ENCODE measurements around the gene LZTR1.

The LZTR1 gene

DNA sequence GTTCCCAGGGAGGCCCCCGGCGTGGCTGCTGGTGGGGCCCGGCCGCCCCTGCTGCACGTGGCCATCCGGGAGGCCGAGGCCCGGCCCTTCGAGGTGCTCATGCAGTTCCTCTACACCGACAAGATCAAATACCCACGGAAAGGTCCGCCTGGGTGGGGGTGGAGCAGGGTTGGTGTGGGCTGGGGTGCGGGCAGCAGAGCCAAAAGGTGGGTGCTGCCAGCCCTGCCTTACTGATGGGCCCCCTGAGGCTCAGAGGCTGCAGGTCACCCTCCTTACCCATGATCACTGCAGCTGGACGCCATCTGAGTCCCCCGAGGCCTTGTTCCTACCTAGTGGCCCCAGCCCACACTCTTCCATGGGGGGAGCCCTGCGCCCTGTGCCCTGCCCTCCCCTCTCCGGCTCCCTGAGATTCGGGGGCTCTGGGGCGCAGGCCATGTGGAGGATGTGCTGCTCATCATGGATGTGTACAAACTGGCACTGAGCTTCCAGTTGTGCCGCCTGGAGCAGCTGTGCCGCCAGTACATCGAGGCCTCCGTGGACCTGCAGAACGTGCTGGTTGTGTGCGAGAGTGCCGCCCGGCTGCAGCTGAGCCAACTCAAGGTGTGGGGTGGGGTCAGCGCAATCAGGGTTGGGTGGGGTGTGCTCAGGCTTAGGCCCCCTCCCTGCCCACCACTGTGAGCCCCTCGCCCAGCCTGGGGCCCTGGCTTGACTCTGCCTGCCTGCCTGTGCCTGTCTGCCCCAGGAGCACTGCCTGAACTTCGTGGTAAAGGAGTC lies 12.2 kb downstream of the LZTR1 start:
- Histone ChIP-seq H3K36me3 (peaks cover 41 to 95% (median 86%) of the 10 kb centered on the region in 11 experiments), H3K27ac (no peak overlapping the region), H4K20me1 (peaks cover 0 to 98% (median 39%) of the 10 kb centered on the region in 11 experiments; a peak in 17 of 22 replicates), H3K4me2 (no peak overlapping the region), H3K9ac (no peak overlapping the region), H3K27me3 (no peaks in the 10 kb centered on the region), H3K9me3 (replicated peaks in 1 of 11) (no peaks in the 10 kb centered on the region), H3K4me3 (no peak overlapping the region), H3K4me1 (peaks cover 2 to 21% (median 11%) of the 10 kb centered on the region in 10 experiments; a peak in 19 of 20 replicates)
- TF ChIP-seq Cebpa-rat (IDR thresholded peaks at IDR 0.05): no peak

DNA sequence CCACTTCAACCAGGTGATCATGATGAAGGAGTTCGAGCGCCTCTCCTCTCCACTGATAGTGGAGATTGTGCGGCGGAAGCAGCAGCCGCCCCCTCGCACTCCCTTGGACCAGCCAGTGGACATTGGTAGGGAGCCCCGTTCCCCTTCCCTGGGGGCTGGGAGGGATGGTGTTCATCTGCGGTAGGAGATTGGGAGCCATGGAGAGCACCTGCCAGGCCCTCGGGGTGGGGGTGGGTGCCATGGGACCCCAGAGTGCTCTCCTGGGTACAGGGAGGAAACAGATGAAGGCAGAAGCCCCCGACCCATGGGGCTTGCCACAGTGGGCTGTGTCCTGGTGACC lies 12.8 kb downstream of the LZTR1 start:
- Histone ChIP-seq H3K4me3 (no peak overlapping the region), H3K36me3 (peaks cover 47 to 97% (median 91%) of the 10 kb centered on the region in 11 experiments), H3K27me3 (no peaks in the 10 kb centered on the region), H4K20me1 (peaks cover 0 to 98% (median 43%) of the 10 kb centered on the region in 11 experiments; a peak in 17 of 22 replicates), H3K4me2 (no peak overlapping the region), H3K9me3 (replicated peaks in 1 of 11) (no peaks in the 10 kb centered on the region), H3K27ac (no peak overlapping the region), H3K4me1 (peaks cover 5 to 20% (median 11%) of the 10 kb centered on the region in 10 experiments), H3K9ac (no peak overlapping the region)
- no peak for TF ChIP-seq Cebpa-rat (IDR thresholded peaks at IDR 0.05)

DNA sequence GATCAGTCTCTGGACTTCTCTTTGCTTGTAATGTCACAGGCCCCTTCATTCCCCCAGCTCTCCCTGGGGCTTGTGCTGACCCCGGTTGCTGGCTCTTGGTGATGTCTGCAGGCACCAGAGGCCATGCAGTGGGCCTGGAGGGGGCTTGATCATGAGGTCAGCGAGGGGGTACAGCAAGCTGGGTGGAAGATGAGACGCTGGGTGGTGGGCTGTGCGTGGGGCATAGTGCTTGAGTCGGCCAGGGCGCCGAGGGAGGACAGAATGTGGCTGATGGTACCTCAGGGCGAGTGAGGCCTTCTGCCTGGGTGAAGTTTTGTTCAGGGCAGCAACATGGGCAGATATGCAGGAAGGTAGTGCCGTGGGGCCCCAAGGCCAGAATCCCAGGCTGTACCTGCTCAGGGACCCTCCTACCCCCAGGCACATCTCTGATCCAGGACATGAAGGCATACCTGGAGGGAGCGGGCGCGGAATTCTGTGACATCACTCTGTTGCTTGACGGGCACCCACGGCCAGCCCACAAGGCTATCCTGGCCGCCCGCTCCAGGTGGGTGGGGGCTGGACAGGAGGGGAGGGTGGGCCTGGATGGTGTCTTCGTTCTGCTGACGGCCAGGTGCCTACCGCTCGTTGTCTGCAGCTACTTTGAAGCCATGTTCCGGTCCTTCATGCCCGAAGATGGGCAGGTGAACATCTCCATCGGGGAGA lies 13.4 kb downstream of the LZTR1 start:
- Histone ChIP-seq H3K36me3 (peaks cover 52 to 99% (median 92%) of the 10 kb centered on the region in 11 experiments), H3K4me1 (peaks cover 11 to 20% (median 13%) of the 10 kb centered on the region in 10 experiments), H3K9me3 (replicated peaks in 1 of 11) (no peaks in the 10 kb centered on the region), H3K27ac (no peak overlapping the region), H4K20me1 (peaks cover 0 to 98% (median 49%) of the 10 kb centered on the region in 11 experiments; a peak in 18 of 22 replicates), H3K4me2 (no peak overlapping the region), H3K9ac (no peak overlapping the region), H3K4me3 (no peak overlapping the region), H3K27me3 (no peaks in the 10 kb centered on the region)
- TF ChIP-seq Cebpa-rat (IDR thresholded peaks at IDR 0.05): no peak

DNA sequence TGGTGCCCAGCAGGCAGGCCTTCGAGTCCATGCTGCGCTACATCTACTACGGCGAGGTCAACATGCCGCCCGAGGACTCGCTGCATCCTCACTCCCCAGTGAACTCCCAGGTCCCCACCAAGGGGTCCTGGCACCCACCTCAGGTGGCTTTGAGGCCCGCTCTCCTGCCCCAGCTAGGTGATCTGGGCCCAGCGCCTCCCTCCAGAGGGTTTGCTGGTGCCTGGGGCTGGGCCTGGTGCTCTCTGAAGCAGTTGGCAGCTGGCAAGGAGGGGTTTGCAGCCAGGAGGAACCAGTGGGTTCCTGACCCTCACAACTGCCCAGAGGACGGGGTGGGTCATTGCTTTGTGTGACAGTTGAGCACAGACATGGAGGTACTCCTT lies 13.9 kb downstream of the LZTR1 start:
- H3K27ac ChIP-seq: no peak overlapping the region
- H3K4me3 ChIP-seq: no peak overlapping the region
- no peaks in the 10 kb centered on the region for H3K9me3 ChIP-seq (replicated peaks in 1 of 11)
- H3K36me3 ChIP-seq: peaks cover 52 to 96% (median 90%) of the 10 kb centered on the region in 11 experiments
- no peak overlapping the region for H3K4me2 ChIP-seq
- peaks cover 17 to 24% (median 18%) of the 10 kb centered on the region in 10 experiments for H3K4me1 ChIP-seq
- H3K9ac ChIP-seq: no peak overlapping the region
- H3K27me3 ChIP-seq: no peaks in the 10 kb centered on the region
- peaks cover 0 to 98% (median 50%) of the 10 kb centered on the region in 11 experiments; a peak in 18 of 22 replicates for H4K20me1 ChIP-seq
- no peak for TF ChIP-seq Cebpa-rat (IDR thresholded peaks at IDR 0.05)

DNA sequence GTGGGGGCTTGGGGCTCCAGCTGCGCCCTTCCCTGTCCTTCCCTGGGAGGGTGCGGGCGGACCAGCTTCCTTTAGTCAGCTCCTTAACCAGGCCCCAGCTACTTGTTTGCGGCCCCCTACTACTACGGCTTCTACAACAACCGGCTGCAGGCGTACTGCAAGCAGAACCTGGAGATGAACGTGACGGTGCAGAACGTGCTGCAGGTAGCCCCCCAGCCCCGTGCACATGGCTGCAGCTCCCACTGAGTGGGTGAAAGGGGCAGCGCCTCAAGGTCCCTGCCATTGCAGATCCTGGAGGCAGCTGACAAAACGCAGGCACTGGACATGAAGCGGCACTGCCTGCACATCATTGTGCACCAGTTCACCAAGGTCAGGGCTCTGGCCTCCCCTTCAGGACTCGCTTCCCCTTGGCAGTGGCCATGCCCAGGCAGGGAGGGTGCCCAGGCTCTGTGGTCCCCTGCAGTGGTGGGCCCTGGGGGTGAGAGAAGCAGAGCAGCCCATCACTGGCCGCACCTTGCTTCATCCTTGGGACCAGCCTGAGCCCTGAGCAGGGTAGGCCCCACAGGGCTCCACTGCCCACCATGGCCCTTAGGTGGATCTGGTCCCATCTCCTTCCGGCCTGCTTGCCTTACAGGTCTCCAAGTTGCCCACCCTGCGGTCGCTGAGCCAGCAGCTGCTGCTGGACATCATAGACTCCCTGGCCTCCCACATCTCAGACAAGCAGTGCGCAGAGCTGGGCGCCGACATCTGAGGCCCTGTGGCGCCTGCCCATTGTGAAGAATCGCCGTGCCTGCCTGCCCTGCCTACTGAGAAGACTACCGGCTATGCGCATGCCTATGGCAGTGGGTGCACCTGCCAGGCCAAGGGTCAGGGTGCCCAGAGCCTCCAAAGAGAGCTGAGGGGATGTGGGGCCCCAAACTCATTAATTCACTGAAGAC lies 14.8 kb downstream of the LZTR1 start:
- H3K36me3 ChIP-seq: peaks cover 50 to 88% (median 81%) of the 10 kb centered on the region in 11 experiments

DNA sequence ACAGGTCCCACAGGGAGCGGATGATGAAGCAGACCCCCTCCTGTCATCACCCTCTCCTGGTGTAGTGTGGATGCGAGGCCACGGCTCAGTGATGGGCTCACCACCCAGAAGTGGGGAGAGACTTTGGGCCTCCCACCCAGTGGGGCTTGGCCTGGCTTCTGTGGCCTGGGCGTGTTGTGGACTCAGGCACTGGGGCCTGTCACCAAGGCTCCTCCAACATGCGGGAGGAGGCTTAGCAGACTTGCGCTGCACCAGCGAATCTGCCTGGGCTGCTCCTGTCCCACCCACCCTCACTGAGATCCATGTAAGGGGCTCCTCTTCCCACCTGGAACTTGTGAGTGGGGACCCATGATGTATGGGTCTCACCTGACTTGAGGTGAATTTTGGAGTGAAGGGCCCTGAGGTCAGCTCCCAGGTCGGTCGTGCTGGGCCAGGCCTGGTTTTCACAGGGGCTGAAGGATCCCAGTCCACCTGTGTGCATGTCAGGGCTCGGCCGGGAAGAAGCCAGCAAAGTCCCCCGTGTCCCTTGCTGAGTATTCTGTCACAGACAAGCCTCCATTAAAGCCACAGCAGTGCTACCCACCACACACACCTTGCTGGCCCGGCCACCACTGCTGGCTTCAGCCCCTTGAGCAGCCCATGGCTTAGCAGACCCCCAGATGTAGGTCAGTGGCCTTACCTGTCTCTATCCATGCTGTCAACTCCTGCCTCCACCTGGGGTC lies 15.6 kb downstream of the LZTR1 start:
- H3K36me3 ChIP-seq: peaks cover 41 to 80% (median 73%) of the 10 kb centered on the region in 11 experiments
- H3K4me3 ChIP-seq: no peak overlapping the region
- no peak overlapping the region for H3K4me2 ChIP-seq
- H3K27ac ChIP-seq: no peak overlapping the region
- peaks cover 0 to 83% (median 49%) of the 10 kb centered on the region in 11 experiments; a peak in 18 of 22 replicates for H4K20me1 ChIP-seq
- no peaks in the 10 kb centered on the region for H3K27me3 ChIP-seq
- H3K4me1 ChIP-seq: peaks cover 20 to 31% (median 23%) of the 10 kb centered on the region in 10 experiments
- peak overlapping the region in 2 of 11 experiments; percentile 4 to 8; a peak in 1 of 22 replicates for H3K9ac ChIP-seq
- no peak for TF ChIP-seq Cebpa-rat (IDR thresholded peaks at IDR 0.05)
- no peaks in the 10 kb centered on the region for H3K9me3 ChIP-seq (replicated peaks in 1 of 11)

More for the DNA sequence above, 14.8 kb downstream of the LZTR1 start:
- H3K9me3 ChIP-seq (replicated peaks in 1 of 11): no peaks in the 10 kb centered on the region
- no peak overlapping the region for H3K4me3 ChIP-seq
- no peaks in the 10 kb centered on the region for H3K27me3 ChIP-seq
- H3K4me1 ChIP-seq: peaks cover 20 to 30% (median 22%) of the 10 kb centered on the region in 10 experiments
- H3K27ac ChIP-seq: no peak overlapping the region
- TF ChIP-seq Cebpa-rat (IDR thresholded peaks at IDR 0.05): no peak
- H3K9ac ChIP-seq: no peak overlapping the region
- peaks cover 0 to 91% (median 49%) of the 10 kb centered on the region in 11 experiments; a peak in 18 of 22 replicates for H4K20me1 ChIP-seq
- no peak overlapping the region for H3K4me2 ChIP-seq

DNA sequence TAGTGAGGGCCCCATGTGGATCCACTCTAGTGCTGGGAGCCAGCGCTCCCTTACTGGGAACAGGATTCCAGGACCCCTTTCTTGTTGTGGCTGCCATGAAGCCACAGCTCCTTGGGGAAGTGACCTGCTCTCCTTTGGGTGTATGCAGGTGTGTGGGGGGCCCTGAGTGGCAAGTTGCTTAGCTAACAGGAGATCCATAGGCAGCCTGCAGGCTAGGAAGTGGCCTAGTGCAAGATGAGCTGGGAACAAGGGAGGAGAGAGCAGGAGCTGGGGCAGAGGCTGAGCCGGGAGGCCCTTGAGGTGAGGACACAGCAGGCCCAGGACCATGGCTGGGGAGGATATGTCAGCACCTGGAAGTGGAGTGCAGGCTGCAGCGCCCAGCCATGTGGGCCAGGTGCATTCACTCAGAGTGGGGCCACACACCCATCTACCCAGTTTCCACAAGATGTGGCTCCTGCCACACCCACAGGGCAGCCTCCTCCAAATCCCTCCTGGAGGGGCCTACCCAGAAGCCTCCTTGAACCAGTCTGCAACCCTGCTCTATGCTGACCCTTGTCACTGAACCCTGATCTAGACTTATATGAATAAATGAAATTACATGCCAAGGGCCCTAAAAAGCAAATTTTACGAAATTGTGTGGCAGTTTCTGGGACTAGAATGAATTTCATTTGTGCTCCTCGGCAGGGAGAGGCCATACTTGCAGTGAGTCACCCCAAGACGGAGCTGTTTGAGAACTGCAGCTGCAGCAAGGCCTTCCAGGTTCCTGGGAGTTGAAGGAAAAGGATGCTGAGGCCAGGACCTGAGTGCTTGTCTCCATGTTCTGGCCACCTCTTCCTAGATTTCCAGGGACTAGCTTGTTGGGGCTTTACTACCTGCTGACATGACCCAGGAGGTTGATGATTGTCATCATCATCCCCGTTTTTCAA lies 16.6 kb downstream of the LZTR1 start:
- TF ChIP-seq Cebpa-rat (IDR thresholded peaks at IDR 0.05): no peak
- peak overlapping the region in 2 of 11 experiments; percentile 96 to 100; a peak in 1 of 22 replicates for H3K4me2 ChIP-seq
- peak overlapping the region in 9 of 11 experiments; percentile 12 to 96 (median 95); a peak in 12 of 22 replicates for H3K9ac ChIP-seq
- peaks cover 0 to 73% (median 49%) of the 10 kb centered on the region in 11 experiments; a peak in 18 of 22 replicates for H4K20me1 ChIP-seq
- H3K36me3 ChIP-seq: peaks cover 35 to 70% (median 63%) of the 10 kb centered on the region in 11 experiments
- peaks cover 30 to 40% (median 33%) of the 10 kb centered on the region in 10 experiments for H3K4me1 ChIP-seq
- H3K9me3 ChIP-seq (replicated peaks in 1 of 11): no peaks in the 10 kb centered on the region
- no peaks in the 10 kb centered on the region for H3K27me3 ChIP-seq
- H3K27ac ChIP-seq: no peak overlapping the region
- H3K4me3 ChIP-seq: no peak overlapping the region
